ENCODE measurements around the gene GSTM4. TPM values are rescaled to one million over a fixed set of nuclear protein-coding genes. Genes with fewer than 3 reads are reported as not detected.
"Not testable (repeated sequence)": the region's sequence is repeated elsewhere in the genome, so short reads cannot be mapped to it uniquely, and the experiment has no call there.

GSTM4 gene
- total RNA-seq, 1 donor from 2014 or later: 22.6 TPM

DNA sequence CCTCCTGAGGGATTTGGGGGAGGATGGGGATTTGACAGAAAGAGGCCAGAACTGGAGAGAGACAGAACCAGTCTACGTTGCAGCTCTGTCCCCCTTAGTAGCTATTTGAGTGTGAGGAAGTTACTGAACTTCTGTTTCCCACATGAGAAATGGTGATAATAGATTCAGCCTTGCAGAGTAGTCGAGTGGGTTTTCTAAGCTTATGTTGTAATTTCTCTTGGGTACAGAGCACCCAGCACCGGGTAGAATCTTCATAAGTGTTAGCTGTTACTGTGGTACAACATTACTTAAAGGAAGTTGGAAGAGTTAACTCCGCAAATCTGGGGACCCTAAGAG is 4.8 kb downstream of the GSTM4 start:
- not testable (repeated sequence) for DNase-seq (ENCODE audit: low spot score)

DNA sequence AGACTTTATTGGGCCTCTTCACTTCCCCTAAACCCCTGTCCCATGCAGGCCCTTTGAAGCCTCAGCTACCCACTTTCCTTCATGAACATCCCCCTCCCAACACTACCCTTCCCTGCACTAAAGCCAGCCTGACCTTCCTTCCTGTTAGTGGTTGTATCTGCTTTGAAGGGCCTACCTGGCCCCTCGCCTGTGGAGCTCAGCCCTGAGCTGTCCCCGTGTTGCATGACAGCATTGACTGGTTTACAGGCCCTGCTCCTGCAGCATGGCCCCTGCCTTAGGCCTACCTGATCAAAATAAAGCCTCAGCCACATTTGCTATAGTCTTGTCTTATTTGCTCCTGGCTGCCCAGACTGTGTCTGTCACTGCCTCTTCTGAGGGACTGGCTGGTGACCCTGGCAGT is 5.5 kb downstream of the GSTM4 start:
- no peak for DNase-seq (ENCODE audit: low spot score)

DNA sequence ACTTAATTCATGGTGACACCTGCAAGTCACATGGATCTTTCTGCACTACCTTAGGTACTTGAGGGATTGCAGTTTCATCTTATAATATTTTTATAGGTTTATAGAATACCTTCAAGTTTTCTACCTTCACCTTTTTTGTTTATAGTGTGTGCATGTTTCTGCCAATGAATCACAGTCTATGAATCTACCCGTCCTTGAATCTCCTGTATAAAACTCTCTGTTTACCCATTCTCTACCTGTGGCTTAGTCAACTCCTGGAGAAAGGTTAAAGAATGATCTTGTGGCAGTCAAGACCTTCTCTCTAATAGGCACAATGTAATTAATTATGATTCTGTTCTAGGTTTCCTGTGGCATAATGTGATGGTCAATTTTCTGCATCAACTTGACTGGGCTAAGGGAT is 8.8 kb downstream of the GSTM4 start:
- no peak for DNase-seq (ENCODE audit: low spot score)

DNA sequence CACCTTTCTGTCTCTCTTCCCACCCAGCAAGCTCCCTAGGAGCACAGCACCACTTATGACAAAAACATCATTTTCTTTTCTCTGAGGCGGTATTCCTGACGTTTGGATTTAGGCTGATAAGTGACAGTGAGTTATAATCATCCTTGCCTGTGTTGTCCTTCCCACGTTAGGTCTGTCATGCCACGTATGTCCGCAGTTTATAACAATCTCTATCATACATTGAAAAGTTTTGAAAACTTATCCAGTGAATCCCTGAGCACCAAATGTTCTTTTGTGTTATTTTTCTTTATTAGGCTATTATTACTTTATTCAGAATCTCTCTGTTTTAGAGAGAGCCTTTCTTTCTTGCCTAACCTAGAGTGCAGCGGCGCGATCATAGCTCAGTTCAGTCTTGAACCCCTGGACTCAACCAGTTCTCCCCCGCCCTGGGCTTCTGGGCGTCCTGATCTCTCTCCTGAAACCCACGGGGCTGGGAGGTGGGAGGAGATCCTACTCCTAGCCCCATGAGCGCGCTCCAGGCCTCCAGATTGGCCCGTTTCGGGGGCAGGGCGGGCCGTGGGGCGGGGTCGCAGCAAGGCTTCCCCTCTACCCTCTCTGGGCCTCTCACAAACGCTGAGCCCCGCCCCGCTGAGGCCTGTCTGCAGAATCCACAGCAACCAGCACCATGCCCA is 11.7 kb downstream of the GSTM4 start, which contains the start of gene GSTM2:
Gene GSTM2, plus strand, starts transcription at position 606 of the 671 bp plus-strand sequence. Its CDS starts 59 bp downstream, at position 665.
- DNase-seq (ENCODE audit: low spot score): peak; percentile 95

- no peak for DNase-seq (ENCODE audit: low spot score)
Observed at GRCh38 chr1:109668123-109668775, 12.3 kb downstream of the GSTM4 start.

DNA sequence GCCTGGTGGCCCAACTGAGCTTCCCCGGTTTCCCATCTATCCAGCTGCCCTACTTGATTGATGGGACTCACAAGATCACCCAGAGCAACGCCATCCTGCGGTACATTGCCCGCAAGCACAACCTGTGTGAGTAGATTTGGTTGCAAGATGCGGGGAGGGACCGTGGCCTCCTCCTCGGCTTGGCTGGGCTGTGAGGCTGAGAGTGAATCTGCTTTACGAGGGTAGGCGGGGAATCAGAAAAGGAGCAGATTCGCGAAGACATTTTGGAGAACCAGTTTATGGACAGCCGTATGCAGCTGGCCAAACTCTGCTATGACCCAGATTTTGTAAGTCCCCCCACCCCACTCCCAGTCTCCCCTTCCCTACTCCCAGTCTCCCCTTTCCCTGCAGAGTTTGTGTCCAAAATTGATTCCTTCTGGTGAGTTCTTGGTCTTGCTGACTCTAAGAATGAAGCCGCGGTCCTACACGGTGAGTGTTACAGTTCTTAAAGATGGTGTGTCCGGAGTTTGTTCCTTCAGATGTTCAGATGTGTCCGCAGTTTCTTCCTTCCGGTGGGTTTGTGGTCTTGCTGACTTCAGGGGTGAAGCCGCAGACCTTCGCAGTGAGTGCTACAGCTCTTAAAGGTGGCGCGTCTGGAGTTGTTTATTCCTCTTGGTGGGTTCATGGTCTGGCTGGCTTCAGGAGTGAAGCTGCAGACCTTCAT is 13.5 kb downstream of the GSTM4 start:
- no peak for DNase-seq (ENCODE audit: low spot score)

- not testable (repeated sequence) for DNase-seq (ENCODE audit: low spot score)
Observed at GRCh38 chr1:109669949-109670302, 14.0 kb downstream of the GSTM4 start.

- no peak for DNase-seq (ENCODE audit: low spot score)
Observed at GRCh38 chr1:109671067-109671466, 15.2 kb downstream of the GSTM4 start.

DNA sequence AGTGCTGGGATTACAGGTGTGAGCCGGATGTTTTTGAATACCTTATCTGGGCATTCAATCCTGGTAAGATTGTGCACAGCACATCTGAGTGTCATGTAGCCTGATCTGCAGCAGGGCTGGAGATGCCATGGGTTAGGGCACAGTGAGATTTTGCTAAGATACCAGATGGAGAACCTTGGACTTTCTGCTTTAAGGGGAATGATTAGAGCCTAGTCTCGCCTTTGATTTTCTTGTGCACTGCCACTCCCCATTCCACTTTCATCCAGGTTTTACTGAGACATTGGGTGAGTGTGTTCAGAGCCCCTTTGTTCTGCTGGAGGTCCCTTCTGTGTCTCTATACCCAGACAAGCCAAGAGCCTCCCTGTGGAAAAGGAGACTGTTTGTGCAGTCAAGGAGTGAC is 18.0 kb downstream of the GSTM4 start:
- not testable (repeated sequence) for DNase-seq (ENCODE audit: low spot score)

DNA sequence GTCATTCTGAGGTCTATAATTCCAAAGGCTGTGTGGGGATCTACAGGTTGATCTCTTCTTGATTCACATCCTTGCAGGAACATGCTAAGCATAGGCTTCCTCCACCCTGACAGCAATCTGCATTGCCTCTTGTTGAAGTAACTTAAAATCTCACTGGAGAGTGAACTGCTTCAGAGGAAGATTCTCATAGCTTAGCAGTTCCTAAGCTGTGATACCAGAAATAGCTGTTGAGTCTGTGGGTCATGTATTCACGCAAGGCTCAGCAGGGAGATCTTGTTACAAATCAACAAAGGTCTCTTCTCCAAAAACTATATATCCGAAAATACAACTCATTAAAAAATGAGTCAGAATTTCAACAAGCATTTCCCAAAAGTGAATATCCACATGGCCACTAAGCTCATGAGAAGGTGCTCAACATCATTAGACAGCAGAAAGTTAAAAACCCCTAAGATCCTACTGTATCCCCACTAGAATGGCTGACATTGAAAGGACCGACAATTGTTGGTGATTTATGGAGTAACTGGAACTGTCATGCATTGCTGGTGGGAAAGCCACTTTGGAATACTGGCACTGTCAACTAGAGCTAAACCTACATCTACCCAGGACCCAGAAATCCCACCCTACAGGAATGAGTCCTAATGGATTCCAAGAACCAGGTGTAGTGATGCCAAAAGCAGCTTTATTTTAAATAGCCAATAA is 20.9 kb downstream of the GSTM4 start:
- not testable (repeated sequence) for DNase-seq (ENCODE audit: low spot score)

- no peak for DNase-seq (ENCODE audit: low spot score)
Observed at GRCh38 chr1:109677459-109677858, 21.6 kb downstream of the GSTM4 start.

- DNase-seq (ENCODE audit: low spot score): not testable (repeated sequence)
Observed at GRCh38 chr1:109678637-109679036, 22.7 kb downstream of the GSTM4 start.

DNA sequence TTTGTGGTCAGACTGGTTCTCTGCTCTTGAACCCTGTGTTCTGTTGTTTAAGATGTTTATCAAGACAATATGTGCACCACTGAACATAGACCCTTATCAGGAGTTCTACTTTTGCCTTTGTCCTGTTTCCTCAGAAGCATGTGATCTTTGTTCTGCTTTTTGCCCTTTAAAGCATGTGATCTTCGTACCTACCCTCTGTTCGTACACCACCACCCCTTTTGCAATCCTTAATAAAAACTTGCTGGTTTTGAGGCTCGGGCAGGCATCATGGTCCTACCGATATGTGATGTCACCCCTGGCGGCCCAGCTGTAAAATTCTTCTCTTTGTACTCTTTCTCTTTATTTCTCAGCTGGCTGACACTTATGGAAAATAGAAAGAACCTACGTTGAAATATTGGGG is 28.9 kb downstream of the GSTM4 start:
- DNase-seq (ENCODE audit: low spot score): not testable (repeated sequence)

DNA sequence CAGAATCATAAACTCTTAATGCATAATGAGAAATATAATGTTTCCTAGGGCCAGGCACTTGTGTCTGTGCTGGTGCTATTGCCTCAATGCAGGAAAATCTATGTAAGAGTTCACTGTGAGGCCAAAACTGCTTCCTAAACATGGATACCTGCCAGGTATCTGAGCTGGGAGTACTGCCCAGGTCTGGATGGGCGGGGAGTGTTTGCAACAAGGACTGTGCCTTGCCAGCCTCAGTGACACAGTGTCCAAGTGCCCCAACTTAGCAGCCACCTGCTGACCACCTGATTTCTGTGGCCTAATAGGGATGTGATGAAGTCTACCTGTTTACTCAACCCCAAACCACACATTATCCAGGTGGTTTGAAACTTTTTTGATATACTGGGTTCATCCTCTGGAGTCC is 29.5 kb downstream of the GSTM4 start:
- DNase-seq (ENCODE audit: low spot score): not testable (repeated sequence)

GRCh38 chr1:109685890-109686289 is 30.0 kb downstream of the GSTM4 start:
- not testable (repeated sequence) for DNase-seq (ENCODE audit: low spot score)

GRCh38 chr1:109687109-109687508 is 31.2 kb downstream of the GSTM4 start:
- not testable (repeated sequence) for DNase-seq (ENCODE audit: low spot score)

DNA sequence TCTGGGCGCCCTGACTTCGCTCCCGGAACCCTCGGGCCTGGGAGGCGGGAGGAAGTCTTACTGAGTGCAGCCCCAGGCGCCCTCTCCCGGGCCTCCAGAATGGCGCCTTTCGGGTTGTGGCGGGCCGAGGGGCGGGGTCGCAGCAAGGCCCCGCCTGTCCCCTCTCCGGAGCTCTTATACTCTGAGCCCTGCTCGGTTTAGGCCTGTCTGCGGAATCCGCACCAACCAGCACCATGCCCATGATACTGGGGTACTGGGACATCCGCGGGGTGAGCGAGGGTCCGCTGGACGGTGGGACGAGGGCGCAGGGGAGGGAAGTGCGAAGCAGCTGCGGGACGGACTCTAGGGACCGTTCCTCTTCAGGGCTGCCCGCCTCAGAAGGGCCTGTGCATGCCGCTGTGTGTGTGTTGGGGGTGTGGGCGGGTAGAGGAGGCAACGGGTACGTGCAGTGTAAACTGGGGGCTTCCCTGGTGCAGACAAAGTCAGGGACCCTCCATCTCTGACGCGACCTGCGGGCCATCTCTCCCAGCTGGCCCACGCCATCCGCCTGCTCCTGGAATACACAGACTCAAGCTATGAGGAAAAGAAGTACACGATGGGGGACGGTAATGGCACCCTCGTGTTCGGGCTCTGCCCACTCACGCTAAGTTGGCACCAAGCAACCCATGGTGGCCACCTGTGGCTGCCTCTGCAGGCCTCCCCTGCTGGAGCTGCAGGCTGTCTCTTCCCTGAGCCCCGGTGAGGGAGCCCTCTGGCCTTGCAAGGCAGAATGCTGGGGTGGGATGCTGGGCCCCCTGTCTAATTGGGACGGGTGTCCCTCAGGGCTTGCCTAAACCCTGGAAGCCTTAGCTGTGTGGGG is 32.0 kb downstream of the GSTM4 start, which contains the start of gene GSTM1:
Gene GSTM1, plus strand, starts transcription at position 177 of the 859 bp plus-strand sequence. Its CDS starts 57 bp downstream, at position 234.
- DNase-seq (ENCODE audit: low spot score): no peak

- DNase-seq (ENCODE audit: low spot score): no peak
Observed at GRCh38 chr1:109689844-109690405, 34.0 kb downstream of the GSTM4 start.

- DNase-seq (ENCODE audit: low spot score): no peak
Observed at GRCh38 chr1:109691759-109692158, 35.9 kb downstream of the GSTM4 start.

GRCh38 chr1:109694400-109694799 is 38.5 kb downstream of the GSTM4 start:
- not testable (repeated sequence) for DNase-seq (ENCODE audit: low spot score)

Data from mesenteric fat pad (tissue), 1 donor.